ENCODE measurements around the gene NCKAP5. TPM values are rescaled to one million over a fixed set of nuclear protein-coding genes. Genes with fewer than 3 reads are reported as not detected.

Gene NCKAP5
- total and polyA plus RNA-seq, 2 of the 8 experiments (the other 6 are each of a cell fraction or from before 2014, with no cell fraction given) = 0.27 to 0.86 TPM

GRCh38 chr2:133413863-133414262, 154.4 kb downstream of the NCKAP5 start:
- 92% methylated on average over 3 of the region's 3 CpGs; no CpG with 5 or more reads in 1 of the 2 experiments for WGBS, 2 experiments (ENCODE audit: extremely low coverage in 1 of 2, insufficient coverage in 1 of 2, insufficient read length in 1 of 2, insufficient replicate concordance in 2 of 2, low coverage in 1 of 2, low lambda C conversion rate in 2 of 2, missing lambda C conversion rate in 1 of 2)
- no peak overlapping the region for H2BK15ac ChIP-seq (ENCODE audit: low read length)
- CTCF ChIA-PET (ENCODE audit: partially characterized antibody) = interaction anchor here (0.6 to 0.9 kb wide), 3 partner anchors 41 to 405 kb away, joined by 3 read pairs; no protein-coding TSS in a partner anchor

More at GRCh38 chr2:133413863-133414262, 154.4 kb downstream of the NCKAP5 start:
- Histone ChIP-seq H2BK12ac (ENCODE audit: low read depth, low read length) (no peak overlapping the region), H3K4me1 (replicated peaks in 1 of 4; ENCODE audit: control insufficient read depth in 3 of 4, insufficient read depth in 4 of 4, low read length in 3 of 4) (peaks cover 0 to 4% (median 0%) of the 10 kb centered on the region in 4 experiments; a peak in 3 of 7 replicates), H4K5ac (ENCODE audit: insufficient read length, low read depth, low read length) (no peak overlapping the region), H2BK120ac (replicated peaks; ENCODE audit: low read depth, low read length) (no peak overlapping the region), H3K14ac (ENCODE audit: insufficient read length) (no peak overlapping the region), H3K79me2 (ENCODE audit: control insufficient read depth in 1 of 2, insufficient read depth in 2 of 2, low read length in 2 of 2) (no peaks in the 10 kb centered on the region), H4K91ac (replicated peaks; ENCODE audit: insufficient read length, low read length) (no peak overlapping the region), H3K36me3 (ENCODE audit: control insufficient read depth in 2 of 4, insufficient read depth in 4 of 4, low read length in 3 of 4) (no peaks in the 10 kb centered on the region), H3K9me3 (ENCODE audit: insufficient read depth in 2 of 2, low read depth in 1 of 2, low read length in 1 of 2) (no peaks in the 10 kb centered on the region), H4K8ac (ENCODE audit: extremely low read depth, insufficient read depth, low read length) (no peak overlapping the region), H3K23me2 (ENCODE audit: low read depth, low read length) (no peaks in the 10 kb centered on the region), H3K79me1 (ENCODE audit: low read depth, low read length) (no peaks in the 10 kb centered on the region), H2BK5ac (ENCODE audit: low read depth, low read length) (no peak overlapping the region), H3K56ac (replicated peaks; ENCODE audit: insufficient read length, low read depth, low read length) (no peak overlapping the region), H3K9ac (replicated peaks in 1 of 4; ENCODE audit: extremely low read depth in 1 of 4, low read depth in 3 of 4, low read length in 3 of 4) (no peak overlapping the region), H3K4me3 (ENCODE audit: extremely low read depth in 1 of 4, insufficient read depth in 2 of 4, low read depth in 3 of 4, low read length in 4 of 4) (no peak overlapping the region), H3K27me3 (replicated peaks in 1 of 4; ENCODE audit: control insufficient read depth in 3 of 4, extremely low read depth in 1 of 4, insufficient read depth in 3 of 4, low read length in 3 of 4) (no peaks in the 10 kb centered on the region; a peak in 2 of 7 replicates), H2AFZ (ENCODE audit: low read length) (no peak overlapping the region), H2AK5ac (ENCODE audit: low read depth, low read length) (no peak overlapping the region), H3K23ac (ENCODE audit: insufficient read length) (no peak overlapping the region), H3K4ac (replicated peaks; ENCODE audit: insufficient read length, low read depth, low read length) (no peak overlapping the region), H3K18ac (ENCODE audit: extremely low read depth, low read length) (no peak overlapping the region), H2BK20ac (ENCODE audit: low read length) (no peak overlapping the region), H3K27ac (ENCODE audit: low read depth, low read length) (no peak overlapping the region), H4K20me1 (replicated peaks in 1 of 2; ENCODE audit: control insufficient read depth in 1 of 2, insufficient read depth in 2 of 2, low read length in 2 of 2) (no peaks in the 10 kb centered on the region), H3K4me2 (ENCODE audit: insufficient read depth in 1 of 2, low read depth in 2 of 2, low read length in 2 of 2) (no peak overlapping the region)
- FAIRE-seq = no peak
- POLR2A ChIA-PET (ENCODE audit: partially characterized antibody) = no interaction called here
- DNase-seq (ENCODE audit: low read depth in 1 of 2, low spot score in 2 of 2) = no peak
- TF ChIP-seq HDAC2 (IDR thresholded peaks at IDR 0.05; ENCODE audit: borderline replicate concordance in 1 of 2, low read depth in 2 of 2, low read length in 2 of 2) (no peak), SP2 (IDR thresholded peaks at IDR 0.05; ENCODE audit: low read length) (no peak), TBP (IDR thresholded peaks at IDR 0.05; ENCODE audit: low read depth, low read length) (no peak)
